ENCODE results near the gene RARRES2.
"Not testable (repeated sequence)": the region's sequence is repeated elsewhere in the genome, so short reads cannot be mapped to it uniquely, and the experiment has no call there.

The RARRES2 gene

GRCh38 chr7:150313870-150314269 is 27.6 kb downstream of the RARRES2 start:
- Histone ChIP-seq H2BK120ac (ENCODE audit: low read depth, low read length) (peak overlapping the region; percentile 39), H4K91ac (ENCODE audit: low read length) (no peak overlapping the region), H3K27ac (ENCODE audit: low read length, poor library complexity, severe bottlenecking) (no peak overlapping the region), H2AFZ (ENCODE audit: low read depth, low read length) (no peak overlapping the region), H4K8ac (ENCODE audit: low read length) (no peak overlapping the region), H3K14ac (ENCODE audit: low read length in 2 of 2) (peak overlapping the region in 1 of 2 experiments; percentile 29), H3K79me1 (replicated peaks; ENCODE audit: low read length, poor library complexity, severe bottlenecking) (no peaks in the 10 kb centered on the region), H3K36me3 (ENCODE audit: control insufficient read depth in 1 of 2, insufficient read depth in 2 of 2, low read depth in 1 of 2, low read length in 2 of 2) (no peaks in the 10 kb centered on the region), H2BK12ac (ENCODE audit: low read length in 2 of 2) (peak overlapping the region in 1 of 2 experiments; percentile 49), H3K4ac (ENCODE audit: low read depth in 1 of 2, low read length in 2 of 2) (no peak overlapping the region), H3K18ac (ENCODE audit: low read depth in 1 of 2, low read length in 2 of 2) (no peak overlapping the region), H3K4me3 (ENCODE audit: insufficient read depth in 1 of 2, low read depth in 1 of 2, low read length in 2 of 2) (no peak overlapping the region), H3K9ac (ENCODE audit: low read length) (no peak overlapping the region), H3K4me1 (ENCODE audit: control insufficient read depth, insufficient read depth, low read depth, low read length) (no peaks in the 10 kb centered on the region), H3K27me3 (ENCODE audit: control insufficient read depth in 1 of 2, insufficient read depth in 1 of 2, low read length in 2 of 2) (peaks cover 0 to 4% of the 10 kb centered on the region in 2 experiments), H2BK5ac (ENCODE audit: low read depth, low read length, poor library complexity, severe bottlenecking) (no peak overlapping the region), H3K23ac (ENCODE audit: low read length in 2 of 2) (no peak overlapping the region), H3K9me3 (ENCODE audit: control insufficient read depth, low read length) (no peaks in the 10 kb centered on the region), H2AK5ac (ENCODE audit: low read length, severe bottlenecking) (no peak overlapping the region), H3K4me2 (ENCODE audit: low read length, poor library complexity, severe bottlenecking) (no peak overlapping the region), H2BK15ac (ENCODE audit: low read depth, poor library complexity, severe bottlenecking) (no peak overlapping the region)
- no peak for DNase-seq
- 85% methylated on average over 6 of the region's 6 CpGs for WGBS

GRCh38 chr7:150313367-150313809 is 28.0 kb downstream of the RARRES2 start:
- no peaks in the 10 kb centered on the region for H3K9me3 ChIP-seq (ENCODE audit: control insufficient read depth, low read length)
- H3K27me3 ChIP-seq (ENCODE audit: control insufficient read depth in 1 of 2, insufficient read depth in 1 of 2, low read length in 2 of 2) = peaks cover 0 to 4% of the 10 kb centered on the region in 2 experiments
- H2BK120ac ChIP-seq (ENCODE audit: low read depth, low read length) = peak overlapping the region; percentile 39
- H2BK5ac ChIP-seq (ENCODE audit: low read depth, low read length, poor library complexity, severe bottlenecking) = no peak overlapping the region
- no peaks in the 10 kb centered on the region for H3K79me1 ChIP-seq (replicated peaks; ENCODE audit: low read length, poor library complexity, severe bottlenecking)
- no peak overlapping the region for H3K27ac ChIP-seq (ENCODE audit: low read length, poor library complexity, severe bottlenecking)
- no peak overlapping the region for H4K8ac ChIP-seq (ENCODE audit: low read length)
- no peak overlapping the region for H3K4me2 ChIP-seq (ENCODE audit: low read length, poor library complexity, severe bottlenecking)
- no peak overlapping the region for H2AFZ ChIP-seq (ENCODE audit: low read depth, low read length)
- H3K36me3 ChIP-seq (ENCODE audit: control insufficient read depth in 1 of 2, insufficient read depth in 2 of 2, low read depth in 1 of 2, low read length in 2 of 2) = no peaks in the 10 kb centered on the region
- H3K18ac ChIP-seq (ENCODE audit: low read depth in 1 of 2, low read length in 2 of 2) = no peak overlapping the region
- 65% methylated on average over 3 of the region's 3 CpGs for WGBS
- no peak overlapping the region for H4K91ac ChIP-seq (ENCODE audit: low read length)
- peak overlapping the region in 1 of 2 experiments; percentile 49 for H2BK12ac ChIP-seq (ENCODE audit: low read length in 2 of 2)
- no peak overlapping the region for H3K23ac ChIP-seq (ENCODE audit: low read length in 2 of 2)
- no peak overlapping the region for H3K14ac ChIP-seq (ENCODE audit: low read length in 2 of 2)
- H3K4me3 ChIP-seq (ENCODE audit: insufficient read depth in 1 of 2, low read depth in 1 of 2, low read length in 2 of 2) = no peak overlapping the region
- no peak overlapping the region for H3K9ac ChIP-seq (ENCODE audit: low read length)
- no peak overlapping the region for H3K4ac ChIP-seq (ENCODE audit: low read depth in 1 of 2, low read length in 2 of 2)
- H2BK15ac ChIP-seq (ENCODE audit: low read depth, poor library complexity, severe bottlenecking) = no peak overlapping the region
- DNase-seq = no peak
- H2AK5ac ChIP-seq (ENCODE audit: low read length, severe bottlenecking) = no peak overlapping the region
- H3K4me1 ChIP-seq (ENCODE audit: control insufficient read depth, insufficient read depth, low read depth, low read length) = no peaks in the 10 kb centered on the region

- H3K4me1 ChIP-seq (ENCODE audit: control insufficient read depth, insufficient read depth, low read depth, low read length); H3K9me3 ChIP-seq (ENCODE audit: control insufficient read depth, low read length); H3K14ac ChIP-seq (ENCODE audit: low read length in 2 of 2); H2AFZ ChIP-seq (ENCODE audit: low read depth, low read length); H2BK15ac ChIP-seq (ENCODE audit: low read depth, poor library complexity, severe bottlenecking); H3K4me3 ChIP-seq (ENCODE audit: insufficient read depth in 1 of 2, low read depth in 1 of 2, low read length in 2 of 2); H3K79me1 ChIP-seq (replicated peaks; ENCODE audit: low read length, poor library complexity, severe bottlenecking); H2BK120ac ChIP-seq (ENCODE audit: low read depth, low read length); H3K27ac ChIP-seq (ENCODE audit: low read length, poor library complexity, severe bottlenecking); H3K4ac ChIP-seq (ENCODE audit: low read depth in 1 of 2, low read length in 2 of 2); H4K91ac ChIP-seq (ENCODE audit: low read length); H3K23ac ChIP-seq (ENCODE audit: low read length in 2 of 2); H4K8ac ChIP-seq (ENCODE audit: low read length); H3K27me3 ChIP-seq (ENCODE audit: control insufficient read depth in 1 of 2, insufficient read depth in 1 of 2, low read length in 2 of 2); H2BK12ac ChIP-seq (ENCODE audit: low read length in 2 of 2); H3K36me3 ChIP-seq (ENCODE audit: control insufficient read depth in 1 of 2, insufficient read depth in 2 of 2, low read depth in 1 of 2, low read length in 2 of 2); H3K9ac ChIP-seq (ENCODE audit: low read length); H2BK5ac ChIP-seq (ENCODE audit: low read depth, low read length, poor library complexity, severe bottlenecking); H2AK5ac ChIP-seq (ENCODE audit: low read length, severe bottlenecking); H3K4me2 ChIP-seq (ENCODE audit: low read length, poor library complexity, severe bottlenecking): not testable (repeated sequence)
- DNase-seq = peak; percentile 61
- H3K18ac ChIP-seq (ENCODE audit: low read depth in 1 of 2, low read length in 2 of 2) = peak overlapping the region in 1 of 2 experiments; percentile 40
- WGBS = 52% methylated on average over 5 of the region's 7 CpGs
These were observed 28.6 kb downstream of the RARRES2 start for GRCh38 chr7:150312649-150313366.

- no peak overlapping the region for H3K9ac ChIP-seq (ENCODE audit: low read length)
- 77% methylated on average over 5 of the region's 5 CpGs for WGBS
- no peak overlapping the region for H3K14ac ChIP-seq (ENCODE audit: low read length in 2 of 2)
These were observed 29.7 kb downstream of the RARRES2 start for GRCh38 chr7:150311711-150312110.

More at GRCh38 chr7:150311711-150312110, 29.7 kb downstream of the RARRES2 start:
- H3K79me1 ChIP-seq (replicated peaks; ENCODE audit: low read length, poor library complexity, severe bottlenecking) = no peaks in the 10 kb centered on the region
- H3K18ac ChIP-seq (ENCODE audit: low read depth in 1 of 2, low read length in 2 of 2) = peak overlapping the region in 1 of 2 experiments; percentile 40
- H3K27me3 ChIP-seq (ENCODE audit: control insufficient read depth in 1 of 2, insufficient read depth in 1 of 2, low read length in 2 of 2) = peaks cover 0 to 4% of the 10 kb centered on the region in 2 experiments
- H2BK120ac ChIP-seq (ENCODE audit: low read depth, low read length) = no peak overlapping the region
- H3K9me3 ChIP-seq (ENCODE audit: control insufficient read depth, low read length) = no peaks in the 10 kb centered on the region
- peak overlapping the region in 1 of 2 experiments; percentile 35 for H2BK12ac ChIP-seq (ENCODE audit: low read length in 2 of 2)
- no peaks in the 10 kb centered on the region for H3K36me3 ChIP-seq (ENCODE audit: control insufficient read depth in 1 of 2, insufficient read depth in 2 of 2, low read depth in 1 of 2, low read length in 2 of 2)
- no peak overlapping the region for H3K4ac ChIP-seq (ENCODE audit: low read depth in 1 of 2, low read length in 2 of 2)
- H3K4me3 ChIP-seq (ENCODE audit: insufficient read depth in 1 of 2, low read depth in 1 of 2, low read length in 2 of 2) = no peak overlapping the region
- no peak overlapping the region for H3K4me2 ChIP-seq (ENCODE audit: low read length, poor library complexity, severe bottlenecking)
- no peak overlapping the region for H2AK5ac ChIP-seq (ENCODE audit: low read length, severe bottlenecking)
- H3K27ac ChIP-seq (ENCODE audit: low read length, poor library complexity, severe bottlenecking) = no peak overlapping the region
- H3K4me1 ChIP-seq (ENCODE audit: control insufficient read depth, insufficient read depth, low read depth, low read length) = peaks cover 1% of the 10 kb centered on the region
- no peak overlapping the region for H2AFZ ChIP-seq (ENCODE audit: low read depth, low read length)
- no peak overlapping the region for H4K8ac ChIP-seq (ENCODE audit: low read length)
- no peak overlapping the region for H2BK5ac ChIP-seq (ENCODE audit: low read depth, low read length, poor library complexity, severe bottlenecking)
- no peak for DNase-seq
- peak overlapping the region; percentile 47 for H4K91ac ChIP-seq (ENCODE audit: low read length)
- no peak overlapping the region for H2BK15ac ChIP-seq (ENCODE audit: low read depth, poor library complexity, severe bottlenecking)
- H3K23ac ChIP-seq (ENCODE audit: low read length in 2 of 2) = no peak overlapping the region

Data from mesenchymal stem cell (in vitro differentiated cells and primary cell).